HCT116 (cell line): ENCODE measurements around the gene ATXN7L1.

Experiments used
- CTCF ChIP-seq, 3 experiments: fragments of 200-600 bp in 1 of 3; sonication (generic) in 1 of 3; IDR thresholded peaks in 2 of 3; conservative IDR thresholded peaks in 1 of 3; 2 replicates each; pipeline ENCODE4 v1.5.1; 2012 to 2017; ENCODE audit warnings: low read depth in 2 of 3, low read length in 2 of 3, antibody characterized with exemption in 1 of 3, borderline replicate concordance in 1 of 3, control low read depth in 1 of 3, mild to moderate bottlenecking in 1 of 3, mixed read lengths in 1 of 3, mixed run types in 1 of 3, moderate library complexity in 1 of 3; ENCODE audit not compliant: insufficient read depth in 1 of 3
- EZH2 ChIP-seq: fragments of 200-600 bp; sonication (generic); IDR thresholded peaks from 2 replicates; pipeline ENCODE4 v1.6.1; 2017; ENCODE audit warnings: antibody characterized with exemption, mixed run types
- ZNF274 ChIP-seq: fragments of 200-500 bp; sonication (Bioruptor generic); IDR thresholded peaks from 2 replicates; pipeline ENCODE4 v1.6.1; 2014; ENCODE audit warnings: mild to moderate bottlenecking, low read depth, low read length, inconsistent platforms

- TF ChIP-seq EZH2 (no peak), CTCF (IDR thresholded peaks at IDR 0.05 in 2 of 3, conservative IDR thresholded peaks at IDR 0.05 in 1 of 3; ENCODE audit: borderline replicate concordance in 1 of 3, insufficient read depth in 1 of 3, low read depth in 2 of 3, low read length in 2 of 3) (no peak), ZNF274 (no peak)
Measured at GRCh38 chr7:105797652-105798051, 78.7 kb downstream of the ATXN7L1 start.
